NCI-H2107 treated with DMSO at 0.1 percent for 48 hours (cell line): Measurements from ENCODE around the gene SCGB1A1.
"Not testable (repeated sequence)": the region's sequence is repeated elsewhere in the genome, so short reads cannot be mapped to it uniquely, and the experiment has no call there.

Experiments
- DNase-seq: peaks from one replicate; lab custom pipeline; 2025; ENCODE audit not compliant: unreplicated experiment; lab: John Stamatoyannopoulos, UW

The SCGB1A1 gene

DNA sequence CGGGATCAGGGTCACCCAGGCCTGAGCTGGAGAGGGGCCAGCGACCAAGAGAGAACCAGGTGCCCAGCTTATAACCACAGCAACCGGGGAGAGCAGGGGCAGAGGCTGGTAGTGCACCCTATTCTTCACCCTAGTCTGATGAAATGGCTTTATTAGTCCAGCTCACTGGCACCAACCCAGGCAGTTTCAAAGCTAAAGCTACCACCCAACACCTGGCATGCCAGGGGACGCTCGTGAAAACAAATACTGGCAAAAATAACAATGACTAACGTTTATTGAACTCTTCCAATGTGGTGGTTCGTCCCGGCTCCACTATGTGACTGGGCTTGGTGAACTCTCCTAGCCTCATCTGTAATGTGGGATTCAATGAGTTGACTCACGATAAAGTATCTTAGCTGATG, 30.6 kb downstream of the SCGB1A1 start:
- DNase-seq, result peak; percentile 39

DNA sequence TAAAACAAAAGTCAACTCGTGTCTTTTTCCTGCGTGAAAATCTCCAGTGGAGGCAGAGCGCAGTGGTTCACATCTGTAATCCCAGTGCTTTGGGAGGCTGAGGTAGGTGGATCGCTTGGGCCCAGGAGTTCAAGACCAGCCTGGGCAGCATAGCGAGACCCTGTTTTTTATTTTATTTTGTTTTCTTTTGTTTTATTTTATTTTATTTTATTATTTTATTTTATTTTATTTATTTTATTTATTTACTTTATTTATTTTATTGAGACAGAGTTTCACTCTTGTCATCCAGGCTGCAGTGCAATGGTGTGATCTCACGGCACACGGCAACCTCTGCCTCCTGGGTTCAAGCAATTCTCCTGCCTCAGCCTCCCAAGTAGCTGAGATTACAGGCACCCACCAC, 31.1 kb downstream of the SCGB1A1 start:
- DNase-seq, result not testable (repeated sequence)

DNA sequence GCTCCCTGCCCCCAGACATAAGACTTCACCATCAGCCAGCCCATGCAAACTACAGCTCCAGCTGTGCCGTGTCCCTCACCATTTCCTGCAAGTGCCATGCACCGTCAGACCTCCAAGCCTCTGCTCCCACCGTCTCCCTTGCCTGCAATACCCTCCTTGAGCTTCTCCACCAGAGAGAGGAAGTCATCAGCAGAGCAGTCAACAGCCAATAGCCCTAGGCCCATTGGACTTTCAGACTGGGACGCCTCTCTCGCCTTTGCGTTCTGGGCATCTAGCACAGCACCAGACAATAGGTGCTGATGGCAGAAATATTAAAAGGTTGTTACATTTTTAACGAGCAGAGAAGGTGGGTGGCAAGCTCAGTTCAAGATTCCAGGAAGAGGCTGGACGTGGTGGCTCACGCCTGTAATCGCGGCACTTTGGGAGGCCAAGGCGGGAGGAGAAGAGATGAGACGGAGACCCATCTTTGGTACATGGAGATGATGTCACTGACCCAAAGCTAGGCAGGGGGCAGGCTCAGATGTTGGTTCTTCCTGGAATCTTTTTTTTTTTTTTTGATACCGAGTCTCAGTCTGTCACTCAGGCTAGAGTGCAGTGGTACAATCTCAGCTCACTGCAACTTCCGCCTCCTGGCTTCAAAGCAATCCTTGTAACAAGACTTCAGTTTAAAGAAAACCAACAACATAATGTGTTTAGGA, 31.9 kb downstream of the SCGB1A1 start:
- DNase-seq, result no peak

DNA sequence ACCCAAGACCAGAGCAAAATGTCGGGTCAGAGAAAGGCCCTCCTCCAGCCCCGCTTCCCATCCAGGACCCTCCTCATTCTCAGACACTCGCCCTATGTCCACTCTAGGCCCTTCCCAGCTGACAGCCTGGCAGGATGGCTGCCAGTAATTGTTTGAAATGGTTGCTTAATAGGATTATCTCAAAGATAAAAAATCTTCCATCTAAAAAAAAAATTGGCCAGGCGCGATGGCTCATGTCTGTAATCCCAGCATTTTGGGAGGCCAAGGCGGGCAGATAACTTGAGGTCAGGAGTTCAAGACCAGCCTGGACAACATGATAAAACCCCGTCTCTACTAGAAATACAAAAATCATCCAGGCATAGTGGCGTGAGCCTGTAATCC, 32.4 kb downstream of the SCGB1A1 start:
- DNase-seq, result no peak

DNA sequence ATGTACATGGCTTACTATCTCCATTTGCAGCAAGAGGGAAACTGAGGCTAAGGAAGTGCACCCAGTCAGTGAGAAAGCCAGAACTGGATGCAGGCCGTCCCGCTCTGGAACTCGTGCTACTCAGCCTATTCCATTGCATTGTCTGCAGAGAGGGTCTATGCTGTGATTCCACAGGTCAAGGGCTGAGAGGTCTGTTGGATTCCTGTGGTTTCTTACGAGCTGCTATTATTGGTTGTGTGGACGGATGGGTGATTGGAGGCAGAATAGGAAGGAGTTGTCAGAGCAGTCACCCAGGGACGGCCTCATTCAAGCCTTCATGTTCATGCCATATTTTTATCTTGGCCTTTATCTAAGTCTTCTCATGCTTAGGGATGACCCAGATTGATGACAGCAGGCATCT, 33.4 kb downstream of the SCGB1A1 start:
- no peak for DNase-seq

DNA sequence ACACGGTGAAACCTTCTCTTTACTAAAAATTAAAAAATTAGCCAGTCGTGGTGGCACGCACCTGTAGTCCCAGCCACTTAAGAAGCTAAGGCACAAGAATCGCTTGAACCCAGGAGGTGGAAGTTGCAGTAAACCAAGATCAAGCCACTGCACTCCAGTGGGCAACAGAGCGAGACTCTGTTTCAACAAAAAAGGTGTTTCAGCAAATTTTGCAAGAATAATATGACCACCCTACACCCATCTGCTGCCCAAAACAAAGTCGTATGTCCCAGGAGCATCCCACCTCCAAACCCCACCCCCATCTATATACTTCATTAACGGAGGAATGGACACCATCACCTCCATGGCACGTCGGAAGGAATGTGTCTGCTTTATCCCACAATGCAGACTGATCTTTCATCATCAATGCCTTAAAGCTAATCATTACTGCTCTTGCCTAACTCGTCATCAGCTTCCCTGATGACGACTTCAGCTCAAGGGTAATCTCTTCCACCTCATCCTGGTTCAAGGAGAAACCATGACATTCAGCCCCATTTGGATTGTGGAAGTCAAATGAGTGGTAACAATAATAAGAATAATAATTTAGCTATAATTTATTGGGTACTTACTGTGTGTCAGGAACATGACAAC, 34.1 kb downstream of the SCGB1A1 start:
- DNase-seq, result no peak

DNA sequence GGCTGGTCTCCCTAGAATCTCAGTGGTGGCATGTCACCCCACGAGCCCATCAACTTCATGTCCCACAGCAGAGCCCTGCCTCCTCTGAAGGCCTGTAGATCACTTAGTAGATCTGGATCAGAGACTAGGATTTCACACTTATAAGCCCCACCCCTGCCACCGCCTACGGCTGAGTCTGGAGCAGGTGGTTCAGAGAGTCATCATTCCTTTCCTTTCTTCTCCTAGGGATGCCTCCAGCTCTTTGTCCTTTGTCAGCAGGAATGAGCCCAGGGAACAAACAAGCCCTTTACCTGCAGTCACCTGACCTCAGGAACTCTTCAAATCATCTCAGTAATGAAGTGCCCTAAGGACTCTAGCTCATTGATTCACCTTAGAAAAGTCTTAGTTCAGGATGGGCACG, 37.8 kb downstream of the SCGB1A1 start:
- peak; percentile 86 for DNase-seq

DNA sequence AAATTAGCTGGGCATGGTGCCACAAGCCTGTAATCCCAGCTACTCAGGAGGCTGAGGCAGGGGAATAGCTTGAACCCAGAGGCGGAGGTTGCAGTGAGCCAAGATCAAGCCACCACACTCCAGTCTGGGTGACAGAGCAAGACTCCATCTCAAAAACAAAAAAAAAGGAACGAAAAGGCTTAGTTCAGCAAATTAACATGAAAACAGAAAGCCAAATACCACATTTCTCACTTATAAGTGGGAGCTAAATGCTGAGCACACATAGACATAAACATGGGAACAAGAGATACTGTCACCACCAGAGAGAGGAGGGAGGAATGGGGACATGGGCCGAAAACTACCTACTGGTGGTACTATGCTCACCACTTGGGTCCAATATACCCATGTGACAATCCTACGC, 38.6 kb downstream of the SCGB1A1 start:
- no peak for DNase-seq

DNA sequence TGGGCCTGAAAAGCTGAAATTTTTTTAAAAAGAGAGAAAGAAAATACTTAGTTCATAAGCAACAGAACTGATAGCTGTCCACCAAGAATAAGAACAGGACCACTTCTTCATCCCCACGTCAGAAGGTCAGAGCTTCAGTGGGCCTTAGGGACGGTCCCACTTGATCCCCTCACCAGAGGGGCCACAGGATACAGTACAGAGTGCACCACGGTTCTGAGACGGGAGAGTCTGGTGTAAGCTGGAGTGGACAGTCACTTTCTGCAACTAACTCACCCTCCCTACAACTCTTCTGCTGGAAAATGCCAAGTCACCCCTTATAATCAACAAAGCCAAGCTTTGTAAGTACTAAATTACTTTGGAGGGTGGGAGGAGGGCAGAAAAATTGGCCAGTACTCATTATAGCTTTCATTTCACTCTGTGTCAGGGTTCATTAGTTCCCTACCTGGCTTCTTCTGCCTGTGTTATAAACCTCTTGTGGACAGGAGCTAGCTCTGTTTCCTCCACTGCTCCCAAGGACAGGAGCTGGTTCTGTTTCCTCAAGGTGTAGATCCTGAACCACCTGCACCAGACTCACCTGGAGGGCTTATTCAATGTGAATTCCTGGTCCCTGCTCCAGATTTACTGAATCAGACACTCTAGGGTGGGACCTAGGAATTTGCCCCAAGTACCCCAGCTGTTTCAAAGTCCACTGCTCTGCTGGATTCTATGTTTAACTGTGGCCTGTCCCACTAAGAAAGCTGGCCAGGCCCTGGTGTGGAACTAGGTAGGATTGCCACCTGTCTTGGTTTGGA, 39.6 kb downstream of the SCGB1A1 start:
- no peak for DNase-seq

DNA sequence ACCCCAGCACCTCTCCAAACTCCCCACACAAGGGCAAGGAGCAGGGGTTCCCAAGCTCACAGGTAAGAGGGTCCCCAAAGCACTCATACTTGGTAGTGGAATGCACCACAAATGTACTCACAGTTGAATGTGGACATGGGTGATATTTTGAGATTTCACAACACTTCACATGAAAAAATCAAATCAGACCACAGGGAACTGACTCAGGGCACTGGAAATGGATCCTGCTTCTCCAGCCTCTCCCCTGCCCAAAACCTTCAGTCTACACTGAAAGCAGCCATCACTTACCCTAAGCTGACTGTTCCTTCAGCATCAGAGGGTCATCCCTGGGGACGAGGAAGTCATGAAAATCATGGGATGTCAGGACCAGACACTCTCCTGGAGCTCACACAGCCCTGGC, 40.2 kb downstream of the SCGB1A1 start:
- no peak for DNase-seq

DNA sequence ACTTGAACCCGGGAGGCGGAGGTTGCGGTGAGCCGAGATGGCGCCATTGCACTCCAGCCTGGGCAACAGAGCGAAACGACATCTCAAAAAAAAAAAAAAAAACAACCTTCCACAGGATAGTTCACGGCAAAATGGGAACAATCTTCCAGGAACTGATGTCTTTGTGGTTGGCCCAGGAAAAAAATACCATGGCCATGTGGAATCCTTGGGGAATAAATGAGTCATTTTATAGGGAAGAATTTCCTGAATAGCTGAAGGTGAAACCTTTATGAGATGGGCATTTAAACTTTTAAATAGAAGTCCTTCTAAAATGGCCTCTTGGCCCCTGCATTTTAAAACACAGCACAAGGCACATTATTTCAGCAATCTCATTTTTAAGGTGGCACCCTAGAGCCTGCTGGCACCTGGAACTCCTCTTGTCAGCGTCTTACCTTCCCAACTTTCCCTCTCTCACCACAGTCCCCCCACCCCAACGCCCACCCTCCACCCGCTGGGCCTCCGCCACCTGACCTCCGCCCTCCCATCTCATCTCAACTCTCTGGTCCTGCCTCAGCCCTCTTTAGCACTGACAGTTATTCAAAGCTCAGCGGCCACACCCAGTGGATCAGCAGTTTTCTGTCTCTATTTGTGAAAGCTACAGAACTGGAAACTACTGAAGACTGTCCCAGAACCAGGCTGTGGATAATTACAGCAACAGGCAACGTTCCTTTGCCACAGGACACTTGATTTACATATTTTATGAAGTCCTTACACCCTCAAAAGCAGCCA, 43.1 kb downstream of the SCGB1A1 start:
- DNase-seq, result no peak

DNA sequence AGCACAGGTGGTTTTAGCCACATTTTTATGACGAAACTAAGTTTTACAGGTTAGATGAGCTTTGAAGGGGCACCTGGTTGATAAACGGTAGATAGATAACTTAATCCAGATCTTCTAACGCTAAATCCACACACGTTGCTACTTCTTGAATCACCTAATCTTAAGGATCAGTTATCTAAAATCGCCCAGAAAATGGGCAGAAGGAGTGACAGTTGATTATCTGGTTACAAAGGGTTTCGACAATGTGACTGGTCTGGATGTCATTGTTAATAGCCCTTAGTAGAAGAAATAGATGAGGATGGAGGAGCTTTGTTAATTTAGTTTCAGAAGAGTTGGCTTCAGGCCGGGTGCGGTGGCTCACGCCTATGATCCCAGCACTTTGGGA, 43.7 kb downstream of the SCGB1A1 start:
- DNase-seq, result no peak

DNA sequence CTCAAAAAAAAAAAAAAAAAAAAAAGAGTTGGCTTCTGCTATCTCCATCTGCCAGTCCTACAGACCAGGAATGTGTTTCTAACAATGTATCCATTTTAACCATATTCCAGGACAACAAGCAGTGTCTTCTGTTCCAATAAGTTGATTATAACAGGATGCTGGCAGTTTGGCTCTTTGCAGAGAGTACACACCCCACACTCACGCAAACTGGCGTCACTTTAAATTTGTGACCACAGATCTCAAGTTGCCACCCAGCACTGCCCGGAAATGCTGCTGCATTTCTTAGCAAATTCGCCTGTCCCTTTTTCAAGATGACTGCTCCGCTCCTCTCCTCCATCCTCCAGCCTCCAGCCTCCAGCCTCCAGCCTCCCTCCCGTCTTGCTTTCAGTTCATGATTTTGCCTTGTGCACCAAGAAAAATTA, 44.3 kb downstream of the SCGB1A1 start:
- DNase-seq, result no peak

DNA sequence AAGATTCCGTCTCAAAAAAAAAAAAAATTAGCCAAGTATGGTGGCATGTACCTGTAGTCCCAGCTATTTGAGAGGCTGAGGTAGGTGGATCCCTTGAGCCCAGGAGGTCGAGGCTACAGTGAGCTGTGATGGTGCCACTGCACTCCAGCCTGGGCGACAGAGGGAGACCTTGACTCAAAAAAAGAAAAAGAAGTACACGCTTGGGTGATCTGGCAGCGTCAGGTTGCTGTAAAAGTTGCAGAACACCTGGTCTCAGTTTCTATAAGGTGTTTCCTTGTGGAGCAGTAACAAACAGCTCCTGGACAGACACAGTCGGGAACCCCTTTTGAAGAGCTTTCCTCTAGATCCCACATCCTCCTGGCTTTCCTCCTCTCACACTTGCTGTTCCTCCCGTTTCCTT, 45.8 kb downstream of the SCGB1A1 start:
- DNase-seq, result no peak

DNA sequence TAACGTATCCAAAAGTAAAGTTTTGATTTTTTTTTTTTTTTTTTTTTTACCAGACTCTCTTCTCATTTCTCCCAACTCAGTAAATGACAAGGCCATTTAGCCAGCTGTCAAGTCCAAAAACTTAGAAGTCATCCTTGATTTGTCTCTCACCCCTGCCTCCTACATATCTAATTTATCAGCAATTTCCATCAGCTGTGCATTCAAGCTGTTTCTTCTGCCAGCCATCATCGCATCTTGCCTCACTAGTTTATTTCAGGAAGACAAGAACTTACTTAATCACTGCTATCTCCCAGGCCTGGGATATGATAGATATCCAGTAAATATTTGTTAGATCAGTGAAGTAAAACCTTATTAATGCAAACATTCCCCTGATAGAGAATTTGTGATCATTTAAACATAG, 47.6 kb downstream of the SCGB1A1 start:
- DNase-seq, result no peak

DNA sequence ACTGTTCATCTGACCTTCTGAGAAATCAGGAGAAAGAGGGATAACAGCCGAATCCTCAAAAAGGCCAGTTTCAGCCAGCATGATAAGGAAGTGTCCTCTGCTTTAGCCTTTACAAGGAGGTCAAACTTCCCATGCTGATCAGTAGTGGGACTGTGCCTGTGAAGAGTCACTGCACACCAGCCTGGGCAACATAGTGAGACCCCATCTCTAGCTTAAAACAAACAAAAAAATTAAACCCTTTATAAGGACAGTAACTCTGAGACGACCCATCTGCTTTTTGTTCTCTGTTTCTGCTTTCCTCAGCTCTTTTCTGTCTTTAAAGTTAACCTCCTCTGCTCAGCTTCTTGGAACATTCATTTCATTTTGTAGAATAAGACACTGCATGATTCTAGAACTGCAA, 49.7 kb downstream of the SCGB1A1 start:
- DNase-seq, result no peak

DNA sequence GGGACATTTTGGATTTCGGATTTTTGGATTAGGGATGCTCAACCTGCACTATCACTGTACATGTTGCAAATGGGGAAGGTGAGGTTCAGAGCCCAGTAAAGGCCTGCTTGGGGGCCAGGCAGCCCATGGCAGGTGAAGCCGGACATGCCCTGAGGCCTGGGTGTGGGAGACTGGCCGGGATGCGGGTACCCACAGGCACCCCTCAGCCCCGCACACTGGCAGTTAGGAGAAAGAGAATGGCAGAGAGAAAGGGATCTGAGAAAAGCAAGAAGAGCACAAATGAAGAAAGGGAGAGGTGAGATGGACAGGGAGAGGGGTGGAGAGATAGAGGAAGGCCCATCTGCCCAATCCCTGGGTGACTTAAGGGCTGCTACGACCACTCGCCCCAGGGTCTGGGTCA, 52.8 kb downstream of the SCGB1A1 start:
- no peak for DNase-seq

DNA sequence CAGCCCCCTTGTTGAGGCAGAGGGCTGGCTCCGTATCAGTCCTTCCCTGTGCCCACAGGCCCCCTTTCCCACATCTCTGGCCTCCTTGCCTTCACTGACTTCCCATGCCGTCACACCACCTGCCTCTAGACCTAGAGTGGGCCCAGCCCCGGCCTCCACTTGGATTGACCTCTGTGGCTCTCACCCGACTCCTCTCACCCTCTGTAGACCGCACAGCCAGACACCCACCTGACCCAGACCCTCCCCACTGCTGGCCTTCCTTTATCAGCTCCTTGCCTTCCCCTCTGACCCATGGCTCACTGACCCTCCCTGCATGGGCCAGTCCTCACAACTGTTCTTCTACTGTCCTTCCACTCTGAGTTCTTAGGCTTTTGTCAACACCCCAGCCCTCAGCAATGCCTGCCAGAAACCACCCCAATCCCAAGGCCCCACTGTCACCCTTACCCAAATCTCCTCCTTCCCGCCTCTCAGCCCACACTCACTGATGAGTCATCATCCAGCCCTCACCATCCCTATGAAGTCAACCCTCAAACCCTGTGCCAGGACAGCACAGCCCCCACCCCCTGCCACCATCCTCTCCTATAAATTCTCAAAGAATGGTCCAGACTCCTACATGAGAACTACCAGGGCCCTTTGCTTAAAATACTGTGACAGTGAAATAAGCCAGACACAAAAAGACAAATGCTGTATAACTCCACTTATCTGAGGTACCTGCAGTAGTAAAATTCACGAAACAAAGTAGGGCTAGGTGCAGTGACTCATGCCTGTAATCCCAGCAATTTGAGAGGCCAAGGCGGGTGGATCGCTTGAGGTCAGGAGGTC, 53.4 kb downstream of the SCGB1A1 start:
- DNase-seq, result no peak
